Mucosa of rectum (tissue), 2 donors: Measurements from ENCODE around the gene MFSD6.

ENCODE experiments used
- H3K27ac ChIP-seq, 2 donors: one replicate each; pipeline ENCODE4 v1.7.0; 2013; ENCODE audit warnings: inconsistent platforms in 2 of 2, low read depth in 2 of 2, low read length in 2 of 2
- H3K27me3 ChIP-seq, 2 donors: one replicate each; pipeline ENCODE4 v1.7.0; 2013; ENCODE audit warnings: low read length in 2 of 2; ENCODE audit not compliant: control insufficient read depth in 2 of 2, insufficient read depth in 2 of 2
- H3K36me3 ChIP-seq, 2 donors: one replicate each; pipeline ENCODE4 v1.7.0; 2013; ENCODE audit warnings: low read length in 2 of 2; ENCODE audit not compliant: control insufficient read depth in 2 of 2, insufficient read depth in 2 of 2
- H3K4me1 ChIP-seq, 2 donors: one replicate each; pipeline ENCODE4 v1.7.0; 2013; ENCODE audit warnings: low read length in 2 of 2, mild to moderate bottlenecking in 1 of 2; ENCODE audit not compliant: control insufficient read depth in 2 of 2, insufficient read depth in 2 of 2
- H3K4me3 ChIP-seq, 2 donors: one replicate each; pipeline ENCODE4 v1.7.0; 2013; ENCODE audit warnings: low read length in 2 of 2
- H3K9ac ChIP-seq, 2 donors: one replicate each; pipeline ENCODE4 v1.7.0; 2013; ENCODE audit warnings: low read length in 2 of 2, low read depth in 1 of 2, mild to moderate bottlenecking in 1 of 2
- H3K9me3 ChIP-seq, 2 donors: one replicate each; pipeline ENCODE4 v1.7.0; 2013; ENCODE audit warnings: low read length in 2 of 2; ENCODE audit not compliant: control insufficient read depth in 2 of 2
- donor health status: healthy.
- donor health status: Normal muscosa, but diverticular disease.

The MFSD6 gene

GRCh38 chr2:190533175-190533967 is 125.2 kb downstream of the MFSD6 start:
- Histone ChIP-seq H3K9ac (peak overlapping the region; percentile 93 to 95), H3K4me1 (peaks cover 5 to 9% of the 10 kb centered on the region in 2 donors), H3K36me3 (no peaks in the 10 kb centered on the region), H3K9me3 (no peaks in the 10 kb centered on the region), H3K27me3 (no peaks in the 10 kb centered on the region), H3K4me3 (peak overlapping the region; percentile 83 to 96), H3K27ac (peak overlapping the region; percentile 92 to 93)

- Histone ChIP-seq H3K27me3 (no peaks in the 10 kb centered on the region), H3K4me1 (peaks cover 5 to 9% of the 10 kb centered on the region in 2 donors), H3K9ac (peak overlapping the region; percentile 93 to 95), H3K9me3 (peaks cover 0 to 2% of the 10 kb centered on the region in 2 donors), H3K4me3 (peak overlapping the region; percentile 83 to 96), H3K36me3 (no peaks in the 10 kb centered on the region), H3K27ac (peak overlapping the region; percentile 92 to 93)
Measured at GRCh38 chr2:190533968-190534309, 125.8 kb downstream of the MFSD6 start.

GRCh38 chr2:190534310-190535120 is 126.4 kb downstream of the MFSD6 start, which contains the start of gene NEMP2:
Gene NEMP2 (minus strand): TSS chr2:190534722. CDS start chr2:190534655, 67 bp downstream.
- H3K4me3 ChIP-seq, result peak within 1 kb of the TSS; percentile 83 to 96
- H3K27ac ChIP-seq, result peak within 1 kb of the TSS; percentile 92 to 93
- no peaks in the 10 kb centered on the region for H3K27me3 ChIP-seq
- no peaks in the 10 kb centered on the region for H3K36me3 ChIP-seq
- peaks cover 0 to 2% of the 10 kb centered on the region in 2 donors for H3K9me3 ChIP-seq
- peak within 1 kb of the TSS; percentile 93 to 95 for H3K9ac ChIP-seq
- H3K4me1 ChIP-seq, result peaks cover 5 to 9% of the 10 kb centered on the region in 2 donors

- H3K4me3 ChIP-seq, result peak overlapping the region; percentile 83 to 96
Measured at GRCh38 chr2:190535121-190535439, 126.9 kb downstream of the MFSD6 start.

GRCh38 chr2:190535586-190535985 is 127.4 kb downstream of the MFSD6 start:
- H3K9me3 ChIP-seq, result peaks cover 8 to 9% of the 10 kb centered on the region in 2 donors
- no peaks in the 10 kb centered on the region for H3K27me3 ChIP-seq
- peak overlapping the region; percentile 93 to 95 for H3K9ac ChIP-seq

More at GRCh38 chr2:190535121-190535439, 126.9 kb downstream of the MFSD6 start:
- H3K9ac ChIP-seq, result peak overlapping the region; percentile 93 to 95
- peaks cover 5 to 9% of the 10 kb centered on the region in 2 donors for H3K4me1 ChIP-seq
- H3K9me3 ChIP-seq, result peaks cover 4% of the 10 kb centered on the region in 2 donors
- H3K27ac ChIP-seq, result peak overlapping the region; percentile 92 to 93
- H3K36me3 ChIP-seq, result no peaks in the 10 kb centered on the region
- no peaks in the 10 kb centered on the region for H3K27me3 ChIP-seq

GRCh38 chr2:190537765-190538164 is 129.6 kb downstream of the MFSD6 start:
- Histone ChIP-seq H3K4me3 (no peak overlapping the region), H3K27me3 (no peaks in the 10 kb centered on the region), H3K9me3 (peaks cover 8 to 10% of the 10 kb centered on the region in 2 donors), H3K27ac (no peak overlapping the region), H3K9ac (no peak overlapping the region), H3K4me1 (peaks cover 5 to 9% of the 10 kb centered on the region in 2 donors), H3K36me3 (no peaks in the 10 kb centered on the region)

More at GRCh38 chr2:190535586-190535985, 127.4 kb downstream of the MFSD6 start:
- H3K4me1 ChIP-seq, result peaks cover 5 to 9% of the 10 kb centered on the region in 2 donors
- no peak overlapping the region for H3K27ac ChIP-seq
- peak overlapping the region; percentile 83 to 96 for H3K4me3 ChIP-seq
- no peaks in the 10 kb centered on the region for H3K36me3 ChIP-seq

GRCh38 chr2:190538201-190538600 is 130.0 kb downstream of the MFSD6 start:
- peaks cover 8 to 10% of the 10 kb centered on the region in 2 donors for H3K9me3 ChIP-seq
- no peak overlapping the region for H3K4me3 ChIP-seq
- no peaks in the 10 kb centered on the region for H3K27me3 ChIP-seq
- peaks cover 5 to 9% of the 10 kb centered on the region in 2 donors for H3K4me1 ChIP-seq
- no peaks in the 10 kb centered on the region for H3K36me3 ChIP-seq
- no peak overlapping the region for H3K27ac ChIP-seq
- no peak overlapping the region for H3K9ac ChIP-seq

- H3K4me3 ChIP-seq, result no peak overlapping the region
- H3K4me1 ChIP-seq, result peaks cover 0 to 5% of the 10 kb centered on the region in 2 donors
- no peak overlapping the region for H3K27ac ChIP-seq
- peaks cover 8 to 10% of the 10 kb centered on the region in 2 donors for H3K9me3 ChIP-seq
- H3K9ac ChIP-seq, result no peak overlapping the region
- H3K36me3 ChIP-seq, result no peaks in the 10 kb centered on the region
- H3K27me3 ChIP-seq, result no peaks in the 10 kb centered on the region
Measured at GRCh38 chr2:190540048-190540447, 131.9 kb downstream of the MFSD6 start.

GRCh38 chr2:190545093-190545492 is 136.9 kb downstream of the MFSD6 start:
- Histone ChIP-seq H3K27ac (no peak overlapping the region), H3K36me3 (no peaks in the 10 kb centered on the region), H3K4me3 (peak overlapping the region in 1 of 2 donors; percentile 5), H3K27me3 (no peaks in the 10 kb centered on the region), H3K9ac (no peak overlapping the region), H3K9me3 (peaks cover 4 to 6% of the 10 kb centered on the region in 2 donors), H3K4me1 (no peaks in the 10 kb centered on the region)
